ENCODE data around the gene MRFAP1.
"Not testable (repeated sequence)": the region's sequence is repeated elsewhere in the genome, so short reads cannot be mapped to it uniquely, and the experiment has no call there.

MRFAP1 gene

GRCh38 chr4:6634746-6635145, 5.7 kb upstream of the MRFAP1 start:
- Mint-ChIP-seq H3K27me3 (ENCODE audit: low read depth) (no peaks in the 10 kb centered on the region), H3K9me3 (no peaks in the 10 kb centered on the region), H3K4me1 (ENCODE audit: low read depth) (peaks cover 6% of the 10 kb centered on the region), H3K4me3 (no peak overlapping the region), H3K27ac (no peak overlapping the region), H3K36me3 (ENCODE audit: low read depth) (no peaks in the 10 kb centered on the region)
- DNase-seq (ENCODE audit: low spot score) = no peak

- Mint-ChIP-seq H3K27ac (no peak overlapping the region), H3K36me3 (ENCODE audit: low read depth) (peaks cover 35% of the 10 kb centered on the region), H3K4me1 (ENCODE audit: low read depth) (peaks cover 13% of the 10 kb centered on the region), H3K27me3 (ENCODE audit: low read depth) (no peaks in the 10 kb centered on the region), H3K9me3 (no peaks in the 10 kb centered on the region), H3K4me3 (peak overlapping the region; percentile 29)
- DNase-seq (ENCODE audit: low spot score) = no peak
Observed at GRCh38 chr4:6639137-6639680, 1.3 kb upstream of the MRFAP1 start.

- Mint-ChIP-seq H3K36me3 (ENCODE audit: low read depth) (peaks cover 36% of the 10 kb centered on the region), H3K4me3 (peak overlapping the region; percentile 95), H3K27me3 (ENCODE audit: low read depth) (no peaks in the 10 kb centered on the region), H3K4me1 (ENCODE audit: low read depth) (peaks cover 13% of the 10 kb centered on the region), H3K27ac (peak overlapping the region; percentile 99), H3K9me3 (no peaks in the 10 kb centered on the region)
- peak; percentile 30 for DNase-seq (ENCODE audit: low spot score)
Observed at GRCh38 chr4:6641164-6641970, 882 bp downstream of the MRFAP1 start.

DNA sequence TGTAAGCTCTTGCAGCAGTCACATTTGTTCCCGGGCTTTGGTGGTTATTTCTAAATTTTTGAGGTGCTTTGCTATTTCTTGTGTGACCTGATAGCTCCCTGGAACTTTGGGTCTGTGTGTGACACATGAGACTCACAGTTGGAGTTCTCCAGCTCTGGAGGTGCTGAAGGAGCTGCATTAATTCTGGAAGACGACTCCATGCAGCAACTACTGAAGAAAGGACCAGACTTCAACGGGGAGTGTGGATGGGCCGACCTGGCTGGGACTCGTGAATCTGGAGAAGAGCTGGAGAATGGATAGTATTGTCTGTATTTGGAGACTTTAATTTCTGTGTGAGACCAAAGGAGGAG, 1.5 kb downstream of the MRFAP1 start:
- Mint-ChIP-seq H3K27me3 (ENCODE audit: low read depth) (no peaks in the 10 kb centered on the region), H3K36me3 (ENCODE audit: low read depth) (peaks cover 36% of the 10 kb centered on the region), H3K9me3 (no peaks in the 10 kb centered on the region), H3K27ac (peak overlapping the region; percentile 99), H3K4me1 (ENCODE audit: low read depth) (peaks cover 13% of the 10 kb centered on the region), H3K4me3 (peak overlapping the region; percentile 95)
- no peak for DNase-seq (ENCODE audit: low spot score)

- DNase-seq (ENCODE audit: low spot score) = no peak
- H3K36me3 Mint-ChIP-seq (ENCODE audit: low read depth) = peaks cover 36% of the 10 kb centered on the region
- H3K27me3 Mint-ChIP-seq (ENCODE audit: low read depth) = no peaks in the 10 kb centered on the region
- peak overlapping the region; percentile 95 for H3K4me3 Mint-ChIP-seq
- no peaks in the 10 kb centered on the region for H3K9me3 Mint-ChIP-seq
- peak overlapping the region; percentile 34 for H3K27ac Mint-ChIP-seq
- H3K4me1 Mint-ChIP-seq (ENCODE audit: low read depth) = peaks cover 13% of the 10 kb centered on the region
Observed at GRCh38 chr4:6643141-6643847, 2.8 kb downstream of the MRFAP1 start.

GRCh38 chr4:6644792-6645530, 4.5 kb downstream of the MRFAP1 start:
- H3K27me3 Mint-ChIP-seq (ENCODE audit: low read depth) = no peaks in the 10 kb centered on the region
- H3K36me3 Mint-ChIP-seq (ENCODE audit: low read depth) = peaks cover 36% of the 10 kb centered on the region
- peaks cover 12% of the 10 kb centered on the region for H3K4me1 Mint-ChIP-seq (ENCODE audit: low read depth)
- H3K9me3 Mint-ChIP-seq = no peaks in the 10 kb centered on the region
- DNase-seq (ENCODE audit: low spot score) = no peak
- no peak overlapping the region for H3K4me3 Mint-ChIP-seq
- no peak overlapping the region for H3K27ac Mint-ChIP-seq

GRCh38 chr4:6647169-6647568, 6.7 kb downstream of the MRFAP1 start:
- peaks cover 15% of the 10 kb centered on the region for H3K36me3 Mint-ChIP-seq (ENCODE audit: low read depth)
- no peak overlapping the region for H3K4me3 Mint-ChIP-seq
- H3K4me1 Mint-ChIP-seq (ENCODE audit: low read depth) = peaks cover 4% of the 10 kb centered on the region
- H3K27ac Mint-ChIP-seq = no peak overlapping the region
- H3K27me3 Mint-ChIP-seq (ENCODE audit: low read depth) = no peaks in the 10 kb centered on the region
- no peak for DNase-seq (ENCODE audit: low spot score)
- H3K9me3 Mint-ChIP-seq = no peaks in the 10 kb centered on the region

- Mint-ChIP-seq H3K9me3 (no peaks in the 10 kb centered on the region), H3K4me3 (no peak overlapping the region), H3K27me3 (ENCODE audit: low read depth) (no peaks in the 10 kb centered on the region), H3K27ac (no peak overlapping the region), H3K36me3 (ENCODE audit: low read depth) (peaks cover 10% of the 10 kb centered on the region), H3K4me1 (ENCODE audit: low read depth) (peaks cover 3% of the 10 kb centered on the region)
- no peak for DNase-seq (ENCODE audit: low spot score)
Observed at GRCh38 chr4:6647582-6648230, 7.2 kb downstream of the MRFAP1 start.

DNA sequence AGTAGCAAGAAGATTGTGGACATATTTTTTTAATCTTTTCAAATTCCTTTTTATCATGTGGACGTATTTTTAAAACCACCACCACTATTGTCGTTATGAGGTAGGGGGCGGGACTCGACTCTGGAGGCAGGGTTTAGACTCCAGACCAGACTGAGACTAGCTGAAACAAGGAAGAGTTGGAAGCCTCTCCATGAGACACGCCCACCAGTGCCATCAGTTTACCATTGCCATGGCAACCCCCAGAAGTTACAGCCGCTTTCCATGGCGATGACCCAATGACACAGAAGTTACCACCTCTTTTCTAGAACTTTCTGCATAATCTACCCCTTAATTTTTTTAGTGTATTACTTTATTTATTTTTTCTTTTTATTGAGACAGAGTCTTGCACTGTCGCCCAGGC, 8.7 kb downstream of the MRFAP1 start:
- Mint-ChIP-seq H3K27me3 (ENCODE audit: low read depth) (peaks cover 1% of the 10 kb centered on the region), H3K27ac (no peak overlapping the region), H3K36me3 (ENCODE audit: low read depth) (peaks cover 1% of the 10 kb centered on the region), H3K4me3 (no peak overlapping the region), H3K9me3 (peaks cover 2% of the 10 kb centered on the region), H3K4me1 (ENCODE audit: low read depth) (no peaks in the 10 kb centered on the region)
- no peak for DNase-seq (ENCODE audit: low spot score)

GRCh38 chr4:6654211-6654610, 13.7 kb downstream of the MRFAP1 start:
- DNase-seq (ENCODE audit: low spot score); H3K36me3 Mint-ChIP-seq (ENCODE audit: low read depth); H3K27me3 Mint-ChIP-seq (ENCODE audit: low read depth); H3K4me3 Mint-ChIP-seq; H3K9me3 Mint-ChIP-seq; H3K27ac Mint-ChIP-seq; H3K4me1 Mint-ChIP-seq (ENCODE audit: low read depth): not testable (repeated sequence)

- not testable (repeated sequence) for DNase-seq (ENCODE audit: low spot score); H3K27ac Mint-ChIP-seq
Observed at GRCh38 chr4:6655291-6655690, 14.8 kb downstream of the MRFAP1 start.

DNA sequence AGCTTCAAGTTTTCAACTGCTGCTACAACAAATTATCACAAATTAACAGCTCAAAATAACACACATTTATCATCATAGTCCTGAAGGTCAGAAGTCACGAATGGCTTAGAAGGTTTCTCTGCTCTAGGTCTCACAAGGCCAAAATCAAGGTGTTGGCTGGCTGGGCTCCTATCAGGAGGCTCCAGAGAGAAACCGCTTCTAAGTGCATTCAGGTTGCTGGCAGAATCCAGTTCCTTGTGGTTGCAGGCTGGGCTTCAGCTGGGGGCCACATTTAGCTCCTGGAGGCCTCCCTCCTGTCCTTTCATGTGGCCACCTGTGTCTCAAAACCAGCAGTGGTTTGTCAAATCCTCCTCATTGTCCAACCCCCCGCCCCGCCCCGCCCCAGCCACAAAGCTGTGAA, 15.4 kb downstream of the MRFAP1 start:
- no peak for DNase-seq (ENCODE audit: low spot score)
- H3K36me3 Mint-ChIP-seq (ENCODE audit: low read depth) = no peaks in the 10 kb centered on the region
- H3K4me3 Mint-ChIP-seq = no peak overlapping the region
- H3K4me1 Mint-ChIP-seq (ENCODE audit: low read depth) = peaks cover 2% of the 10 kb centered on the region
- H3K27ac Mint-ChIP-seq = no peak overlapping the region
- peaks cover 21% of the 10 kb centered on the region for H3K27me3 Mint-ChIP-seq (ENCODE audit: low read depth)
- H3K9me3 Mint-ChIP-seq = peaks cover 4% of the 10 kb centered on the region

More at GRCh38 chr4:6655291-6655690, 14.8 kb downstream of the MRFAP1 start:
- H3K4me1 Mint-ChIP-seq (ENCODE audit: low read depth); H3K9me3 Mint-ChIP-seq; H3K4me3 Mint-ChIP-seq; H3K36me3 Mint-ChIP-seq (ENCODE audit: low read depth): not testable (repeated sequence)
- peaks cover 17% of the 10 kb centered on the region for H3K27me3 Mint-ChIP-seq (ENCODE audit: low read depth)

GRCh38 chr4:6657242-6658208, 17.0 kb downstream of the MRFAP1 start:
- Mint-ChIP-seq H3K27ac (no peak overlapping the region), H3K4me1 (ENCODE audit: low read depth) (peaks cover 2% of the 10 kb centered on the region), H3K36me3 (ENCODE audit: low read depth) (no peaks in the 10 kb centered on the region), H3K4me3 (no peak overlapping the region), H3K27me3 (ENCODE audit: low read depth) (peaks cover 34% of the 10 kb centered on the region), H3K9me3 (peaks cover 4% of the 10 kb centered on the region)
- DNase-seq (ENCODE audit: low spot score) = no peak

Measured in T-helper 2 cell treated with Interferon-gamma antibody and Interleukin-4, amounts not matched to agents 5 μg/mL and 100 μg/mL, for 36 hours (primary cell).